GM13977 (cell line): ENCODE data around the gene SIRT7.
A peak's percentile ranks its signal among the peaks of the same experiment; 100 is the strongest.

Source experiments
- DNase-seq: peaks from one replicate; pipeline ENCODE4 v3.0.0; 2012; ENCODE audit warnings: low spot score
- in situ Hi-C: fragments of 300-500 bp; cut with MboI; formaldehyde crosslinking; loops from one replicate; pipeline ENCODE4 v1.12.0; 2022; ENCODE audit warnings: low sequenced_read_pairs, low pct_unique_long_range_greater_than_20kb, mixed read lengths, inconsistent platforms; ENCODE audit not compliant: unreplicated experiment
- TF ChIP-seq, protein P1 (sequence below): IDR thresholded peaks from 2 replicates; pipeline ENCODE4 v1.5.1; 2012; ENCODE audit warnings: mild to moderate bottlenecking, control low read depth; ENCODE audit not compliant: insufficient read depth; ENCODE audit errors: extremely low read depth, missing control alignments

The SIRT7 gene

GRCh38 chr17:81961521-81962498 lies 43.8 kb upstream of the SIRT7 start:
- no peak for DNase-seq
- TF ChIP-seq, protein P1, sequence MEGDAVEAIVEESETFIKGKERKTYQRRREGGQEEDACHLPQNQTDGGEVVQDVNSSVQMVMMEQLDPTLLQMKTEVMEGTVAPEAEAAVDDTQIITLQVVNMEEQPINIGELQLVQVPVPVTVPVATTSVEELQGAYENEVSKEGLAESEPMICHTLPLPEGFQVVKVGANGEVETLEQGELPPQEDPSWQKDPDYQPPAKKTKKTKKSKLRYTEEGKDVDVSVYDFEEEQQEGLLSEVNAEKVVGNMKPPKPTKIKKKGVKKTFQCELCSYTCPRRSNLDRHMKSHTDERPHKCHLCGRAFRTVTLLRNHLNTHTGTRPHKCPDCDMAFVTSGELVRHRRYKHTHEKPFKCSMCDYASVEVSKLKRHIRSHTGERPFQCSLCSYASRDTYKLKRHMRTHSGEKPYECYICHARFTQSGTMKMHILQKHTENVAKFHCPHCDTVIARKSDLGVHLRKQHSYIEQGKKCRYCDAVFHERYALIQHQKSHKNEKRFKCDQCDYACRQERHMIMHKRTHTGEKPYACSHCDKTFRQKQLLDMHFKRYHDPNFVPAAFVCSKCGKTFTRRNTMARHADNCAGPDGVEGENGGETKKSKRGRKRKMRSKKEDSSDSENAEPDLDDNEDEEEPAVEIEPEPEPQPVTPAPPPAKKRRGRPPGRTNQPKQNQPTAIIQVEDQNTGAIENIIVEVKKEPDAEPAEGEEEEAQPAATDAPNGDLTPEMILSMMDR, result no peak
- in situ Hi-C loops, result no loop called here

- DNase-seq, result no peak
- TF ChIP-seq, protein P1, result peak; percentile 30
- in situ Hi-C loops, result no loop called here
These were observed 43.1 kb upstream of the SIRT7 start, which contains the start of gene NOTUM for GRCh38 chr17:81961087-81961511. Gene NOTUM (minus strand): TSS chr17:81961187. CDS start chr17:81960909, 278 bp downstream.

DNA sequence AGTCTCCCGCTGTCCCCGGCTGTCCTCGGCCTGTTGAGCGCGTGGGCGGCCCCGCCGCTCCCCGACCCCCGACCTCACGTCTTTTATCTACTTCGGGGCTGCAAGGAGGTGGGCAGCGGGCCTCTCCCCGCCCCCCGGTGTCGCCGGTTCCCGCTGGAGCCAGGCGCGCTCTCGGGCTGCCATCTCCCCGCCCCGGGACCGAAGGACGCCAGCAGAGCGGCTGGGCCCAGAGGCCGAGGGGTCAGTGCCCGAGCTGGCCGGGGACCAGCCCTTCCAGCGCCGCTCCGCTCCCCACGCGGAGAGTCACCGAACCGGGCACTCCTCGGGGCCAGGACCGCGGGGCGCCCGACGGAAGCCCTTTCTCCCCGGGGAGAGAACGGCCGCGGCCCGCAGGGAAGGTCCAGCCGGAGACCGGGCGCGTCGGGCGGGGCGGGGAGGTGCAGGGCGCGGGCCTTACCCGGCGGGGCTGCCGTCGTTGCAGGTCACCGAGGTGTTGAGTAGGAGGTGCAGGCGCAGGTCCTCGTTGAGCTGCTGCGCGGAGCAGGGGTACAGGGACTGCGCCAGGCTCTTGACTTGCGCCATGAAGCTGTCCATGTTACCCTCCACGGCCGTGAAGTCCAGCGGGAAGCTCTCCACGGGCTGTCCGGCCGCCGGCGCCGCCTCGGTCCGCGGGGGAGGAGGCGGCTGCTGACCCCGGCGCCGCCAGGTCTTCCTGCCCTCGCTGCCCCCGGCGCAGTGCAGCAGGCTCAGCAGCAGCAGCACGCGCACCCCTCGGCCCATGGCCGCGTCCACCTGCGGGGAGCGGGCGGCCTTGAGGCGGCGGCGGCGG lies 42.4 kb upstream of the SIRT7 start:
- no peak for DNase-seq
- TF ChIP-seq, protein P1, result no peak
- in situ Hi-C loops, result no loop called here

- peak; percentile 92 for DNase-seq
- TF ChIP-seq, protein P1, result peak; percentile 100
- in situ Hi-C loops, result no loop called here
These were observed 41.6 kb upstream of the SIRT7 start for GRCh38 chr17:81959362-81960129.

DNA sequence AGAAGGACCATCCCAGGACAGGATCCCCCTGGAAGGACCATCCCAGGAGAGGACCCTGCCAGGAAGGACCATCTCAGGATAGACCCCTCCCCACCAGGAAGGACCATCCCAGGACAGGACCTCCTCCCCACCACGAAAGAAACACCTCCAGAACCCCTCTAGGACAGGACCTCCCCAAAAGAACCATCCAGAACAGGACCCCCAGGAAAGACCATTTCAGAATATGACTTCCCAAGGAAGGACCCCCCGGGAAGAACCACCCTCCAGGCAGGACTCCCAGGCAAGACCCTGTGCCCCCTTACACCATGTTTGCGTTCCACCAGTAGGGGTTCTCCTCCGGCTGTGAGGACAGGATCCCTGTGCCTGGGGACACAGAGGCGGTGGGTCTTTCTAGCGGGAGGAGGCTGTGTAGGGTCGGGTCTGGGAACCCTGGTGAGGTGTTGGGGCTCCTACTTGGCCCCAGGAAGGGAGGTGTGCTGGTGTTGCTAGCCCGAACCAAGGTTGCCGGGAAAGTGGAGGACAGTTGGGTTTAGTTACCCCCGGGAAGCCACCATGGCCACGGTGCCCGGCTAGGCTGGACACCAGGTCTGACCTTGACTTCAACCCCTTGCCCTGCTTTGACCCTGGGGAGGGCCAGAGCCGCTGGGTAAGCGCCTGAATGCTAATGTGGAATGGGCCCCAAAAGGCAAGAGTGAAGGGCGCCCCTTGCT lies 40.8 kb upstream of the SIRT7 start:
- DNase-seq, result no peak
- in situ Hi-C loops, result no loop called here

More for the DNA sequence above, 40.8 kb upstream of the SIRT7 start:
- TF ChIP-seq, protein P1, result no peak
